Skeletal muscle tissue (tissue), 4 donors: Measurements from ENCODE around the gene NAA10. TPM values are rescaled to one million over a fixed set of nuclear protein-coding genes. Genes with fewer than 3 reads are reported as not detected.

Source experiments
- H3K27ac ChIP-seq: one replicate; pipeline ENCODE4 v1.7.0; 2013; ENCODE audit warnings: mild to moderate bottlenecking, low read depth, low read length, inconsistent platforms
- H3K27me3 ChIP-seq, 3 donors: one replicate each; pipeline ENCODE4 v1.7.0; 2013; ENCODE audit warnings: low read length in 3 of 3; ENCODE audit not compliant: control insufficient read depth in 3 of 3, insufficient read depth in 3 of 3
- H3K36me3 ChIP-seq, 3 donors: one replicate each; pipeline ENCODE4 v1.7.0; 2013; ENCODE audit warnings: low read length in 3 of 3; ENCODE audit not compliant: control insufficient read depth in 3 of 3, insufficient read depth in 3 of 3
- H3K4me1 ChIP-seq, 3 donors: one replicate each; pipeline ENCODE4 v1.7.0; 2013; ENCODE audit warnings: low read length in 3 of 3, mild to moderate bottlenecking in 3 of 3; ENCODE audit not compliant: control insufficient read depth in 3 of 3, insufficient read depth in 3 of 3
- H3K4me3 ChIP-seq, 3 donors: one replicate each; pipeline ENCODE4 v1.7.0; 2013; ENCODE audit warnings: low read length in 3 of 3
- H3K9ac ChIP-seq, 3 donors: one replicate each; pipeline ENCODE4 v1.7.0; 2013; ENCODE audit warnings: low read length in 3 of 3, mild to moderate bottlenecking in 3 of 3, moderate library complexity in 2 of 3, low read depth in 1 of 3
- H3K9me3 ChIP-seq, 3 donors: one replicate each; pipeline ENCODE4 v1.7.0; 2013; ENCODE audit warnings: low read length in 3 of 3; ENCODE audit not compliant: control insufficient read depth in 3 of 3
- total RNA-seq: library from RNA; depleted of rRNA; stranded (reverse); fragments of >200 nt; gene quantifications from one replicate; pipeline ENCODE4 v1.2.3, GENCODE V29; 2014
- donor health status: Osteomylitis.

The NAA10 gene
- total RNA-seq, 1 donor from 2014 or later: 13.6 TPM

DNA sequence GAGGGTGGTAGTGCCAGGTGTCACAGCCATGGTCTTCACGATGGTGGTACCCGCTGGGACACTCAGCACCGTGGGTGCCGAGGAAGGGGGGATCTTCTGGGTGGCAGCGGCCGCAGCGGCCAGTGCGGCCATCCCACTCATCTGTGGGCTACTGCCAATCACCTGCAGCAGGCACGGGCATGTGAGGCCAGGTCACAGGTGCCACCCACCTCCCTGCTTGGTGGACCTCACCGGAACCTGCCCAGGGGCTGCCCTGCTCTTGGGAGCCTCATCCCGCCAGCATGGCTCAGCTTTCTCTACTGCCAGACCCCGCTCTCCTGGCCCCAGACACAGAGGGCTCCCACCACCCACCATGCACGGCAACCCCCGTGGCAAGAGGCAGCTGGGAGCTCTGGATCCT is 23.8 kb upstream of the NAA10 start:
- peaks cover 71 to 86% (median 85%) of the 10 kb centered on the region in 3 donors for H3K36me3 ChIP-seq
- H3K27ac ChIP-seq: no peak overlapping the region
- no peaks in the 10 kb centered on the region for H3K27me3 ChIP-seq
- H3K4me1 ChIP-seq: peaks cover 0 to 3% (median 0%) of the 10 kb centered on the region in 3 donors
- no peak overlapping the region for H3K9ac ChIP-seq
- H3K4me3 ChIP-seq: no peak overlapping the region
- H3K9me3 ChIP-seq: no peaks in the 10 kb centered on the region

DNA sequence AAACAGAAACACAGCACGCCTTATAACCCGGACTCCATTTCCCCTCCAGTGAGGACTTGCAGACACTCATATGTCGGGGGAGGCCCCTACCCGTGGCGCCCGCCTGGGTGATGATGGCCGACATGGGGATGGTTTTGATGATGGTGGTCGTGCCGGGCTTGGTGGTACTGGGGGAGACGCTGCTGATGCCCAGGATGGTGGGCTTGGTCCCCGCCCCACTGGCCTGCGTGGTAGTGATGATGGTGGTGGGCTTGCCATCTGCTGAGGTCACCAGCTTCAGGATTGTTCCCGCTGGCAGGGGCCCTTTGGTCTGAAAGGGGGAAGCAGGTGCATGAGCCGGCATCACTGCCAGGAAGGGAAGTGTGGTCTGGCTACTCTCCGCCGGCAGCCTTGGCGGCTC is 22.4 kb upstream of the NAA10 start:
- H3K4me3 ChIP-seq: no peak overlapping the region
- H3K27me3 ChIP-seq: no peaks in the 10 kb centered on the region
- no peaks in the 10 kb centered on the region for H3K9me3 ChIP-seq
- no peak overlapping the region for H3K9ac ChIP-seq
- H3K36me3 ChIP-seq: peaks cover 68 to 90% (median 83%) of the 10 kb centered on the region in 3 donors
- H3K4me1 ChIP-seq: peaks cover 0 to 3% (median 3%) of the 10 kb centered on the region in 3 donors
- no peak overlapping the region for H3K27ac ChIP-seq

GRCh38 chrX:153956044-153956907 is 21.4 kb upstream of the NAA10 start:
- peaks cover 0 to 3% (median 3%) of the 10 kb centered on the region in 3 donors for H3K4me1 ChIP-seq
- peaks cover 71 to 90% (median 80%) of the 10 kb centered on the region in 3 donors for H3K36me3 ChIP-seq
- H3K9me3 ChIP-seq: no peaks in the 10 kb centered on the region
- no peak overlapping the region for H3K27ac ChIP-seq
- no peaks in the 10 kb centered on the region for H3K27me3 ChIP-seq
- no peak overlapping the region for H3K4me3 ChIP-seq
- no peak overlapping the region for H3K9ac ChIP-seq

DNA sequence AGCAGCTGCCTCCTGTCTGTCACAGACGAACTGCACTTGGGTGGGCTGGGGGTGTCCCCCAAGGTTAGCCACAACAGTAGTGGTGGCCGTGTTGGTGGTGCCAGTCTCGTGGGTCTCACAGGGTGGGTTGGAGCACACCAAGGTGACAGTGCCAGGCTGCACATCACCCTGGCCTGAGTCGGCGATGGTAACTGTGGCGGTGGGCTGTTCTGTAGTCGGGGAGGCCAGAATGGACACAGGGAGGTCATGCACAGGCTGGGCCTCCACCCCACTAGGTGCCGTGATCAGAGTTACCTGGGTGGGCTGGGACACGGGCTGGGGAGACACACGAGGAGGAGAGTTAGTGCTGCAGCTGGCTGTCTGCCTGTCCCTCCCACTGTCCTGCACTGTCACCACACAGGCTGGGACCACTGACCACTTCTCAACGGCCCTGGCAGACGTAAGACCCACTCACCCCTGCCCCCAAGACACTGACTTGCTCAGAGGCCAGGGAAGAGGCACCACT is 20.4 kb upstream of the NAA10 start:
- H3K27me3 ChIP-seq: no peaks in the 10 kb centered on the region
- no peak overlapping the region for H3K9ac ChIP-seq
- peaks cover 76 to 91% (median 77%) of the 10 kb centered on the region in 3 donors for H3K36me3 ChIP-seq
- no peaks in the 10 kb centered on the region for H3K9me3 ChIP-seq
- H3K4me1 ChIP-seq: peaks cover 0 to 3% (median 3%) of the 10 kb centered on the region in 3 donors
- no peak overlapping the region for H3K4me3 ChIP-seq
- H3K27ac ChIP-seq: no peak overlapping the region

DNA sequence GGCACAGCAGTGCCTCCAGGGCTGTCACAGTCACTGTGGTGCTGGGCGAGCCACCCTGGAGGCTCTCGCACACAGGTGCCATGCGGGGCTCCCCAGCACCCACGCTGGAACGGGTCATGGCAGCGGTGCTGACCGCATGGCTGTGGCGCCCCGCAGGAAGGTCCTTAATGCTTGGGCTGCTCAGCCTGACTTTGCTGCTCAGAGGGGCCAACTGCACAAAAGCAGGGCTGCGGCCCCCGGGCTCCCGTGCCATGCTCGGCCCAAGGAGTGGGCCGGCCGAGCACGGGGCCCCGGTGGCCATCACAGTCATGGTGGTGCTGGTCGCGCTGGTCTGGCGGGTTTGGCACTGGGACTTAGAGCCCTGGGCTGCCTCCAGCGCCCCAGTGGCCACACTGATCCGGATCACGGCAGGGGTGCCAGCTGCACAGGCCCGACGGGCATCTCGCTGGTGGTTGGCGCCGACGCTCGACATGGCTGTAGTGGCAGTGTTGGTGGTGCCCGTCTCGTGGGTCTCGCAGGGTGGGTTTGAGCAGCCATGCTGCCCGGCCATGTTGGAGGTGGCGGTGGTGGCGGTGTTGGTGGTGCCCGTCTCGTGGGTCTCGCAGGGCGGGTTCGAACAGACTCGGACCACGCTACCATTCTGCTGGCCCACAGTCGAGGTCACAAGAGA is 19.9 kb upstream of the NAA10 start:
- Histone ChIP-seq H3K4me1 (peaks cover 0 to 3% (median 3%) of the 10 kb centered on the region in 3 donors), H3K9me3 (no peaks in the 10 kb centered on the region), H3K27ac (no peak overlapping the region), H3K27me3 (no peaks in the 10 kb centered on the region), H3K4me3 (no peak overlapping the region), H3K9ac (no peak overlapping the region), H3K36me3 (peaks cover 75 to 91% (median 76%) of the 10 kb centered on the region in 3 donors)

- H3K4me3 ChIP-seq: no peak overlapping the region
- H3K27me3 ChIP-seq: no peaks in the 10 kb centered on the region
- H3K4me1 ChIP-seq: peaks cover 0 to 5% (median 3%) of the 10 kb centered on the region in 3 donors
- peaks cover 70 to 87% (median 71%) of the 10 kb centered on the region in 3 donors for H3K36me3 ChIP-seq
- H3K9ac ChIP-seq: no peak overlapping the region
- no peaks in the 10 kb centered on the region for H3K9me3 ChIP-seq
- H3K27ac ChIP-seq: peak overlapping the region; percentile 40
Measured at GRCh38 chrX:153953892-153954557, 19.2 kb upstream of the NAA10 start.

GRCh38 chrX:153953342-153953830 is 18.5 kb upstream of the NAA10 start:
- Histone ChIP-seq H3K4me3 (no peak overlapping the region), H3K9me3 (no peaks in the 10 kb centered on the region), H3K27me3 (no peaks in the 10 kb centered on the region), H3K27ac (peak overlapping the region; percentile 40), H3K9ac (peak overlapping the region in 1 of 3 donors; percentile 33), H3K36me3 (peaks cover 64 to 81% (median 65%) of the 10 kb centered on the region in 3 donors), H3K4me1 (peaks cover 0 to 5% (median 3%) of the 10 kb centered on the region in 3 donors)

DNA sequence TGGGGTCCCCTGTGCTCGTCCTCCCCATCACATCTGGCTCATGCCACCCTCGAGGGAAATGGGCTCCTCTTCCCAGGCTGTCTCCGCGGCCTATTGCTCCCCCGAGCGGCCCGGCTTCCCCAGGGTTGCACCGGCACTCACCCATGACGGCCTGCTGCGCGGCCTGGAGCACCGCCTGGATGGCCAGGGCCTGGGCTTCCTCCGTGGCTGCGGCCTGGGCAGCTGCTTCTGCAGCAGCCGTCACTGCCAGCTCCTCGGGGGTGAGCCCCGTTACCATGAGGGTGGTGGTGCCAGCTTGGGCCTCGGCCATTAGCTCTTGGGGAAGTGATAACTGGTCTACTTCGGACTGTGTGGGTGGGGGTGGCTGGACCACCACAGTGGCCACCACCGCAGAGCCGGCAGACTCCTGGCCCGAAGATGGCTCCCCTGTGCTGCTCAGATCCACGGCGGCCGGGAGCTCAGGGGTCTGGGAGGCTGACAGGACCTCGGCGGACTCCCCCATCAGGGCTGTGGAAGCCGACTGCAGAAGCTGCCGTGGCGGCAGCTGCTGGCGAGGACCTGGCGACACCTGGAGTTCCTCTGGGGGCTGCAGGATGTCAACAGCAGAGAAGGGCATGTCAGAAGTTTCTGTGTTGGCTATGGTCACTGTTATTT is 17.7 kb upstream of the NAA10 start:
- peak overlapping the region; percentile 15 for H3K27ac ChIP-seq
- peaks cover 58 to 77% (median 59%) of the 10 kb centered on the region in 3 donors for H3K36me3 ChIP-seq
- no peak overlapping the region for H3K9ac ChIP-seq

DNA sequence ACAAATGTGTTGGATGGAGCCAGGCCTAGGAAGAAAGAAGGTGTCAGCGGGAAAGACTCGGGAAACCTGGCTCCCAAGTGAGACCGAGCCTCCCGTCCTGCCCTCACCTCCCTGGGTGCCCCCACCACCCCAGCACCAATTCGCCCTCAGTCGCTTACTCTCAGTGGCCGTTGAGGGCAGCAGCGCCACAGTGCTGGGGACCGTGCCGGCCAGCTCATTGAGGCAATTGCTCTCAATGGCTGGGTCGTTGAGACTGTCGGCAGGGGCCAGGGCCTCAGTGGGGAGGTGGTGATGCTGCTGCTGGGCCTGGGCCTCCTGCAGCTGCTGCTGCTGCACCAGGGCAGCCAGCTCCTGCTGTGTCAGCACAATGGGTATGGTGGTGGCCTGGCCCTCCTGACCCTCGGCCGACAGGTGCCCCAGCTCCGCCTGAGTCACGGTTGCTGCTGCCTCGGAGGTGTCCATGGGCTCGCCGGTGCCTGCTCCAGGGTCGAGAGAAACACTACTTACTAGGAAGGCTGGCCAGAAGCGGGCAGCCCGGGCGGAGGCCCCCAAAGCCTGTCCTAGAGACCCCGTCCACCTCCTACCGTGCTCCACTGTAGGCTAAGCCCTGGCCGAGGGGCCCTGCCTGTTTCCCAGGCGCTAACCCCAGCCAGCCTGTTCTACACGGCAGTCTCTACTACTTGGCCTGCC is 17.0 kb upstream of the NAA10 start:
- Histone ChIP-seq H3K27ac (no peak overlapping the region), H3K4me1 (peaks cover 0 to 10% (median 10%) of the 10 kb centered on the region in 3 donors), H3K36me3 (peaks cover 53 to 71% (median 54%) of the 10 kb centered on the region in 3 donors), H3K9ac (no peak overlapping the region), H3K27me3 (no peaks in the 10 kb centered on the region), H3K9me3 (no peaks in the 10 kb centered on the region), H3K4me3 (no peak overlapping the region)

More for the DNA sequence above, 17.7 kb upstream of the NAA10 start:
- Histone ChIP-seq H3K4me3 (no peak overlapping the region), H3K4me1 (peaks cover 0 to 9% (median 8%) of the 10 kb centered on the region in 3 donors), H3K9me3 (no peaks in the 10 kb centered on the region), H3K27me3 (no peaks in the 10 kb centered on the region)
